HEK293 (cell line): ENCODE results near the gene ESPL1.

Experiments used
- CTCF ChIA-PET: fragments of 350-600 bp; formaldehyde crosslinking; extraction: SDS; loops from one replicate; lab custom pipeline; 2021; ENCODE audit warnings: antibody characterized with exemption; lab: Yijun Ruan, JAX
- POLR2A ChIA-PET: fragments of 300-600 bp; formaldehyde crosslinking; extraction: SDS; loops from one replicate; lab custom pipeline; 2020; ENCODE audit warnings: antibody characterized with exemption, inconsistent platforms; lab: Yijun Ruan, JAX
- H3K27ac ChIP-seq: fragments of 200-500 bp; sonication (Bioruptor generic); 2 replicates; pipeline ENCODE4 v1.5.1; 2014; ENCODE audit warnings: low read depth, low read length, control low read depth, inconsistent platforms; ENCODE audit errors: extremely low read depth
- H3K36me3 ChIP-seq, 2 experiments: fragments of 200-500 bp in 1 of 2; sonication (Bioruptor generic) in 1 of 2; 1 replicate in 1 of 2; 2 replicates in 1 of 2; pipeline ENCODE4 v1.5.1; 2014 to 2017; ENCODE audit warnings: inconsistent platforms in 2 of 2, low read length in 2 of 2; ENCODE audit not compliant: control insufficient read depth in 2 of 2, insufficient read depth in 1 of 2
- H3K4me1 ChIP-seq: fragments of 200-500 bp; sonication (Bioruptor generic); 2 replicates; pipeline ENCODE4 v1.5.1; 2014; ENCODE audit warnings: mild to moderate bottlenecking, low read length, inconsistent platforms; ENCODE audit not compliant: control insufficient read depth, insufficient read depth
- H3K4me3 ChIP-seq: 2 replicates; pipeline ENCODE4 v1.5.1; 2011; ENCODE audit warnings: low read depth, mild to moderate bottlenecking, control low read depth, low read length, moderate library complexity
- H3K9me3 ChIP-seq: fragments of 200-500 bp; sonication (Bioruptor generic); 2 replicates; pipeline ENCODE4 v1.5.1; 2014; ENCODE audit warnings: low read depth, low read length, inconsistent platforms; ENCODE audit not compliant: control insufficient read depth, insufficient read depth
- GLIS1 ChIP-seq: fragments of 450-650 bp; formaldehyde crosslinking; IDR thresholded peaks from 2 replicates; pipeline ENCODE4 v1.5.1; 2016; ENCODE audit warnings: missing biosample characterization, missing genetic modification characterization
- GLIS2 ChIP-seq: fragments of 450-650 bp; formaldehyde crosslinking; IDR thresholded peaks from 2 replicates; pipeline ENCODE4 v1.5.1; 2016; ENCODE audit warnings: missing biosample characterization, missing genetic modification characterization
- HIC1 ChIP-seq: fragments of 450-650 bp; formaldehyde crosslinking; IDR thresholded peaks from 2 replicates; pipeline ENCODE4 v1.5.1; 2016; ENCODE audit warnings: missing biosample characterization, missing genetic modification characterization
- HOXD13 ChIP-seq: sonication (generic); formaldehyde crosslinking; IDR thresholded peaks from 2 replicates; pipeline ENCODE4 v1.8.0; 2022; ENCODE audit warnings: missing genetic modification reagents, borderline replicate concordance
- KLF1 ChIP-seq: fragments of 450-650 bp; formaldehyde crosslinking; IDR thresholded peaks from 2 replicates; pipeline ENCODE4 v1.5.1; 2016; ENCODE audit warnings: missing biosample characterization, missing genetic modification characterization
- KLF9 ChIP-seq: fragments of 450-650 bp; formaldehyde crosslinking; IDR thresholded peaks from 2 replicates; pipeline ENCODE4 v1.5.1; 2016; ENCODE audit warnings: missing biosample characterization, missing genetic modification characterization, low read depth
- RBAK ChIP-seq: fragments of 450-650 bp; formaldehyde crosslinking; IDR thresholded peaks from 2 replicates; pipeline ENCODE4 v1.5.1; 2016; ENCODE audit warnings: missing biosample characterization, missing genetic modification characterization
- SETDB1 ChIP-seq: IDR thresholded peaks from one replicate; pipeline ENCODE4 v1.6.1; 2017; ENCODE audit warnings: mild to moderate bottlenecking, low read length, moderate library complexity, mixed read lengths; ENCODE audit not compliant: insufficient read length
- ZBTB26 ChIP-seq: fragments of 450-650 bp; formaldehyde crosslinking; optimal IDR thresholded peaks from 2 replicates; pipeline ENCODE3; 2016; ENCODE audit warnings: missing biosample characterization, mild to moderate bottlenecking, missing genetic modification characterization
- ZBTB44 ChIP-seq: fragments of 450-650 bp; IDR thresholded peaks from 2 replicates; pipeline ENCODE4 v1.5.1; 2018; ENCODE audit warnings: missing biosample characterization, mild to moderate bottlenecking, missing genetic modification characterization
- ZBTB48 ChIP-seq: fragments of 450-650 bp; formaldehyde crosslinking; IDR thresholded peaks from 2 replicates; pipeline ENCODE4 v1.5.1; 2016; ENCODE audit warnings: missing biosample characterization, missing genetic modification characterization
- ZFHX2 ChIP-seq: fragments of 450-650 bp; formaldehyde crosslinking; conservative IDR thresholded peaks from 2 replicates; pipeline ENCODE4 v1.5.1; 2016; ENCODE audit warnings: missing biosample characterization, missing genetic modification characterization
- ZFP69B ChIP-seq: fragments of 450-650 bp; formaldehyde crosslinking; IDR thresholded peaks from 2 replicates; pipeline ENCODE4 v1.5.1; 2016; ENCODE audit warnings: missing biosample characterization, missing genetic modification characterization
- ZIC2 ChIP-seq: fragments of 450-650 bp; formaldehyde crosslinking; IDR thresholded peaks from 2 replicates; pipeline ENCODE4 v1.5.1; 2016; ENCODE audit warnings: missing biosample characterization, missing genetic modification characterization
- ZNF175 ChIP-seq: fragments of 450-650 bp; formaldehyde crosslinking; IDR thresholded peaks from 2 replicates; pipeline ENCODE4 v1.5.1; 2016; ENCODE audit warnings: missing biosample characterization, missing genetic modification characterization
- ZNF280C ChIP-seq: fragments of 450-650 bp; formaldehyde crosslinking; IDR thresholded peaks from 2 replicates; pipeline ENCODE4 v1.5.1; 2016; ENCODE audit warnings: missing biosample characterization, missing genetic modification characterization
- ZNF302 ChIP-seq: fragments of 450-650 bp; formaldehyde crosslinking; IDR thresholded peaks from 2 replicates; pipeline ENCODE4 v1.5.1; 2016; ENCODE audit warnings: missing biosample characterization, missing genetic modification characterization, low read depth
- ZNF324 ChIP-seq: fragments of 450-650 bp; formaldehyde crosslinking; IDR thresholded peaks from 2 replicates; pipeline ENCODE4 v1.5.1; 2016; ENCODE audit warnings: missing biosample characterization, missing genetic modification characterization
- ZNF37A ChIP-seq: fragments of 450-650 bp; IDR thresholded peaks from 2 replicates; pipeline ENCODE4 v1.5.1; 2018; ENCODE audit warnings: missing biosample characterization, missing genetic modification characterization
- ZNF433 ChIP-seq: fragments of 450-650 bp; formaldehyde crosslinking; IDR thresholded peaks from 2 replicates; pipeline ENCODE4 v1.5.1; 2016; ENCODE audit warnings: missing biosample characterization, missing genetic modification characterization, low read depth
- ZNF658 ChIP-seq: fragments of 450-650 bp; formaldehyde crosslinking; IDR thresholded peaks from 2 replicates; pipeline ENCODE4; 2016; ENCODE audit warnings: missing biosample characterization, missing genetic modification characterization
- ZNF670 ChIP-seq: fragments of 450-650 bp; formaldehyde crosslinking; IDR thresholded peaks from 2 replicates; pipeline ENCODE4 v1.5.1; 2016; ENCODE audit warnings: missing biosample characterization, missing genetic modification characterization, low read depth
- ZNF677 ChIP-seq: fragments of 450-650 bp; IDR thresholded peaks from 2 replicates; pipeline ENCODE4 v1.5.0; 2018; ENCODE audit warnings: missing biosample characterization, mild to moderate bottlenecking, missing genetic modification characterization, moderate library complexity
- ZNF768 ChIP-seq: fragments of 450-650 bp; formaldehyde crosslinking; IDR thresholded peaks from 2 replicates; pipeline ENCODE4 v1.5.1; 2018; ENCODE audit warnings: missing biosample characterization, mild to moderate bottlenecking, missing genetic modification characterization
- ZSCAN4 ChIP-seq: fragments of 450-650 bp; formaldehyde crosslinking; IDR thresholded peaks from 2 replicates; pipeline ENCODE4 v1.5.1; 2017; ENCODE audit warnings: missing biosample characterization, missing genetic modification characterization
- TF ChIP-seq, protein P1 (sequence below): fragments of 450-650 bp; formaldehyde crosslinking; IDR thresholded peaks from 2 replicates; pipeline ENCODE4 v1.5.1; 2016; ENCODE audit warnings: missing biosample characterization, missing genetic modification characterization

ESPL1 gene

DNA sequence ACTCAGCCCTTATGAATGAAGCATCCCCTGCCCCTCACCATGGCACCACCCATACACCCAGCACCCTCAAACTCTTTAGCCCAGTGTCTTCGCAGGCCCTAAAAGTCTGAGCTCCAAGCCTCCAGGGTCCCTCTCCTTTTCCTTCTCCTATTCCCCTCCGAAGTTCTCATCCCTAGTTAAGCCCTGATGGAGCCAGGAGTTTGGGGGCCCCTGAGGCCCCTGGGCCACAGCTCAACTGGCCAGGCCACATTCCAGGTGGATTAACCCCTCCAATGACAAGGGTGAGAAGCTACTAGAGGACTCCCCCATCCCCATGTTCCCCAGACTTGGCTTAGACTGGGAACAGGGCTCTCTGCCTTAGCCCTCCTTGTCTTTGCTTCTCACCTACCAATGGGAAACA lies 38.6 kb upstream of the ESPL1 start:
- H3K4me3 ChIP-seq, result no peak overlapping the region
- H3K4me1 ChIP-seq, result peaks cover 12% of the 10 kb centered on the region
- no peak overlapping the region for H3K27ac ChIP-seq
- no peaks in the 10 kb centered on the region for H3K36me3 ChIP-seq
- CTCF ChIA-PET, result interaction anchor here (0.5 kb wide), 2 partner anchors 74 to 769 kb away, joined by 3 read pairs; no protein-coding TSS in a partner anchor
- TF ChIP-seq ZBTB48 (tag by site-specific recombination) (no peak), ZNF280C (tag by site-specific recombination) (no peak), KLF1 (no peak), ZNF175 (tag by site-specific recombination) (no peak), ZBTB26 (tag by site-specific recombination) (no peak), ZNF768 (no peak), ZBTB44 (tag by site-specific recombination) (no peak), ZNF302 (tag by site-specific recombination) (no peak), ZFHX2 (no peak), ZNF677 (no peak), ZNF324 (tag by site-specific recombination) (no peak), ZNF658 (tag by site-specific recombination) (no peak), ZNF670 (tag by site-specific recombination) (no peak), ZNF433 (tag by site-specific recombination) (no peak)
- TF ChIP-seq, protein P1, sequence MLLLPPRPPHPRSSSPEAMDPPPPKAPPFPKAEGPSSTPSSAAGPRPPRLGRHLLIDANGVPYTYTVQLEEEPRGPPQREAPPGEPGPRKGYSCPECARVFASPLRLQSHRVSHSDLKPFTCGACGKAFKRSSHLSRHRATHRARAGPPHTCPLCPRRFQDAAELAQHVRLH (tag by site-specific recombination), result no peak
- TF ChIP-seq, all 188 proteins: peak for 0
- POLR2A ChIA-PET, result no interaction called here
- no peaks in the 10 kb centered on the region for H3K9me3 ChIP-seq

DNA sequence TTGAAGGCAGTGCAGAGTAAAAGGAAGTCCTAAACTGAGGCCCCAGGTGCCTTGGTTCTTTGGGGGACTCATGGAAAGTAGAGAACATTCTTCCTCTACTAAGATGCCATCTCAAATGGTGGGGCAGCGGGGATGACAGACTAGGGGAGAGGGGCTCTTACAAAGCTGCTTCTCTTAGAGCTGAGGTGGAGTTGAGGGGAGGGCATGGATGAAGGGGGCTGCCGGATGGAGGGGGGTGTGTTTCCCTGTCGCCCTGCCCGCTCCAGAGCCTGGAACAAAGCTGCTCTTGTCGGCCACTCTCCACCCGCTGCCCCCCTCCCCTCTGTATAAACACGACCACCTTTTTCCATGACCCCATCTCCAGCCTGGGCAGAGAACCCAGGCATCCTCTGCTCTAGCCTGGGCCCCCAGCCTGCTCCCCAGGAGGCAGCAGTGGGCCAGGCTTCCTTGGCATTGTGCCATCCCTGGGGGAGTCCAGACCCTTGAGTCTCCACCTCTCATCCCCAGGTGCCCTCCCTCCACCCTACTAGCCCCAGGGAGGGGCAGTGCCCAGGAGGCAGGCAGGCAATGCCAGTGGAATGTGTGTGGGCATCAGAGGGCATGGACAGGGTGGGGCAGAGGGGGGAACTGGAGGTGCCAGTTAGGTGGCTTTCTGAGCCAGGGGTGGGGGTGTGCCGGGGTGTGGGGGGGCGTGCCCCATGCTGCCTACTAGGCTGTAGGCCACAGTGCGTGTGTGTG lies 37.8 kb upstream of the ESPL1 start:
- ChIA-PET CTCF (interaction anchor here (0.5 kb wide), 1 partner anchor 769 kb away, joined by 3 read pairs; no protein-coding TSS in a partner anchor), POLR2A (no interaction called here)
- no peak overlapping the region for H3K4me3 ChIP-seq
- H3K9me3 ChIP-seq, result no peaks in the 10 kb centered on the region
- H3K36me3 ChIP-seq, result no peaks in the 10 kb centered on the region
- no peak overlapping the region for H3K27ac ChIP-seq
- peaks cover 12% of the 10 kb centered on the region for H3K4me1 ChIP-seq
- peak; percentile 51; the same call in 1 of the 2 replicates for TF ChIP-seq ZIC2 (tag by site-specific recombination)
- peak; percentile 44; the same call in 1 of the 2 replicates for TF ChIP-seq KLF1
- peak; percentile 58; the same call in 1 of the 2 replicates for TF ChIP-seq ZSCAN4 (tag by site-specific recombination)
- no peak for TF ChIP-seq HOXD13 (CRISPR knock-in tag)
- no peak for TF ChIP-seq ZFP69B (tag by site-specific recombination)
- TF ChIP-seq ZFHX2, result peak; percentile 47
- no peak for TF ChIP-seq RBAK (tag by site-specific recombination)
- peak; percentile 30; the same call in 1 of the 2 replicates for TF ChIP-seq GLIS2 (tag by site-specific recombination)
- TF ChIP-seq GLIS1 (tag by site-specific recombination), result peak; percentile 88
- no peak for TF ChIP-seq SETDB1
- peak; percentile 90 for TF ChIP-seq HIC1
- TF ChIP-seq KLF9 (tag by site-specific recombination), result peak; percentile 60; the same call in 1 of the 2 replicates
- no peak for TF ChIP-seq ZNF37A (tag by site-specific recombination)
